ENCODE data around the gene VAC14.

DNA sequence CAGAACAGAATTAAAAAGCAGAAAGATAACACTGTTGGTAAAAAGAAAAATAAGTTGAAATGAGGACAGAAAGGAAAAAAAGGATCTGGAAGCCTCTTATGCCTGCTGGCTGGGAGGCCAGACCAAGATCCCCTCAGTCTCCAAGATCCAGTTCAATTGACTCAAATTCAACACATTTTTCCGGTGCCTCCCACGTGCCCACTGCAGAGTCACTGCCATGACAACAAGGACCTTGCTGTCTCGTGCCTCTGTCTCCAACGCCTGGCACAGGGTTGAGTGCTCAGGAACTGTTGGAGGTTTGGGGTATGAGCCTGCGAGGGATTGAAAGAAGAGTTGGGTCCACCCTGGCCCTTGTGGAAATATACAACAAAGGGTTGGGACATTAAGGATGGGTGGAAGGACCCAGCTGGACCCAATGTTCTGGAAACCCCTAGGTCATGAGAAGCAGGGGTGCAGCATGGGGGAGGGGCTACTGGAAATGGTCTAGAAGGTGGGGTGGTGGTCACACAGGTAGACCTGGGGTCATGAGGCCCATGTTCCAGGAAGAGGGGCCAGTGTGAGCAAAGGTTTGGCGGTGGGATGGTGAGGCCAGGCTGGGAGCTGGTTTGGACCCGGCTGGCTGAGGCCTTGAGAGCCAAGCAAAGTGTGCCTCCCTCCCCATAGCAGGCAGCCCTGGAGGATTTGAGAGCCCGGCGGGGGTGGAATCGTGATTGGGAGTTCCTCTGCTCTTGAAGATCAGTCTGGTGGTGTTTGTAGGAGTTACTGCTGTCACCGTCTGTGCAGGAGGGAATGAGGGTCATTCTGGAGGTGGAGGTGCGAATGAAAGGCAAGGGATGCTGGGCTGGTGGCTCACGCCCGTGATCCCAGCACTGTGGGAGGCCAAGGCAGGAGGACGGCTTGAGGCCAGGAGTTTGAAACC is 153.3 kb downstream of the VAC14 start:
- TF ChIP-seq CHD2 (IDR thresholded peaks at IDR 0.05; ENCODE audit: low read length): no peak
- no peak for TF ChIP-seq POLR2A (IDR thresholded peaks at IDR 0.05; ENCODE audit: control extremely low read depth in 1 of 2, low read depth in 2 of 2, low read length in 2 of 2)
- TF ChIP-seq CREB1 (IDR thresholded peaks at IDR 0.05): no peak
- TF ChIP-seq CEBPB (IDR thresholded peaks at IDR 0.05; ENCODE audit: low read depth, low read length): no peak
- no peak for TF ChIP-seq POLR2AphosphoS5 (IDR thresholded peaks at IDR 0.05; ENCODE audit: low read depth, low read length)
- no peak for TF ChIP-seq TCF12 (IDR thresholded peaks at IDR 0.05; ENCODE audit: low read depth, low read length)
- TF ChIP-seq, protein P1, sequence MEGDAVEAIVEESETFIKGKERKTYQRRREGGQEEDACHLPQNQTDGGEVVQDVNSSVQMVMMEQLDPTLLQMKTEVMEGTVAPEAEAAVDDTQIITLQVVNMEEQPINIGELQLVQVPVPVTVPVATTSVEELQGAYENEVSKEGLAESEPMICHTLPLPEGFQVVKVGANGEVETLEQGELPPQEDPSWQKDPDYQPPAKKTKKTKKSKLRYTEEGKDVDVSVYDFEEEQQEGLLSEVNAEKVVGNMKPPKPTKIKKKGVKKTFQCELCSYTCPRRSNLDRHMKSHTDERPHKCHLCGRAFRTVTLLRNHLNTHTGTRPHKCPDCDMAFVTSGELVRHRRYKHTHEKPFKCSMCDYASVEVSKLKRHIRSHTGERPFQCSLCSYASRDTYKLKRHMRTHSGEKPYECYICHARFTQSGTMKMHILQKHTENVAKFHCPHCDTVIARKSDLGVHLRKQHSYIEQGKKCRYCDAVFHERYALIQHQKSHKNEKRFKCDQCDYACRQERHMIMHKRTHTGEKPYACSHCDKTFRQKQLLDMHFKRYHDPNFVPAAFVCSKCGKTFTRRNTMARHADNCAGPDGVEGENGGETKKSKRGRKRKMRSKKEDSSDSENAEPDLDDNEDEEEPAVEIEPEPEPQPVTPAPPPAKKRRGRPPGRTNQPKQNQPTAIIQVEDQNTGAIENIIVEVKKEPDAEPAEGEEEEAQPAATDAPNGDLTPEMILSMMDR (IDR thresholded peaks at IDR 0.05; ENCODE audit: control extremely low read depth in 1 of 3, insufficient read depth in 1 of 3, low read depth in 1 of 3, low read length in 3 of 3): no peak
- no peak for TF ChIP-seq EZH2 (IDR thresholded peaks at IDR 0.05; ENCODE audit: low read depth, low read length, severe bottlenecking)
- TF ChIP-seq YY1 (IDR thresholded peaks at IDR 0.05; ENCODE audit: low read depth, low read length): no peak
- no peak for TF ChIP-seq HDAC6 (IDR thresholded peaks at IDR 0.05; ENCODE audit: low read depth, low read length)
